HCT116 (cell line): ENCODE measurements around the gene ARHGAP9. TPM values are rescaled to one million over a fixed set of nuclear protein-coding genes. Genes with fewer than 3 reads are reported as not detected.

Experiments
- ATAC-seq: fragments of 200-7000 bp; cut with Tn5 transposase; 2 replicates; pipeline ENCODE4 v1.9.1; 2020; ENCODE audit warnings: mild to moderate bottlenecking, moderate library complexity
- BruUV-seq: library from RNA; stranded (reverse); fragments of 400-500 nt; replicated peaks from 2 replicates; lab custom pipeline; 2021; lab: Mats Ljungman, UMichigan
- CTCF ChIA-PET: fragments of 300-600 bp; sonication (Branson Sonifier 250); formaldehyde crosslinking; loops from one replicate; lab custom pipeline; 2021; ENCODE audit warnings: antibody characterized with exemption; lab: Charles Lee
- POLR2A ChIA-PET: fragments of 300-600, 350-600 bp; sonication (Branson Sonifier 250); formaldehyde crosslinking; loops from one replicate; lab custom pipeline; 2021; ENCODE audit warnings: antibody characterized with exemption; lab: Charles Lee
- RAD21 ChIA-PET, 2 experiments: fragments of 300-600 bp; sonication (Branson Sonifier 250); formaldehyde crosslinking; loops; one replicate each; lab custom pipeline; 2023; ENCODE audit warnings: low total read pairs in 2 of 2; ENCODE audit not compliant: uncharacterized antibody in 2 of 2, unreplicated experiment in 2 of 2, low non-redundant PET in 1 of 2; lab: Charles Lee
- DNase-seq: peaks from one replicate; pipeline ENCODE4 v3.0.0-alpha.2; 2010; ENCODE audit warnings: low read depth, low spot score
- H2AFZ ChIP-seq: fragments of 200-600 bp; shearing (Covaris generic), sonication (generic); 2 replicates; pipeline ENCODE4 v1.6.1; 2017; ENCODE audit warnings: low read depth, mixed run types, mixed read lengths, antibody characterized with exemption, low read length; ENCODE audit not compliant: poor library complexity, severe bottlenecking
- H3K27ac ChIP-seq: 2 replicates; pipeline ENCODE4 v1.5.1; 2012; ENCODE audit warnings: low read depth, low read length
- H3K27me3 ChIP-seq: fragments of 200-600 bp; sonication (generic); 2 replicates; pipeline ENCODE4 v1.6.1; 2016; ENCODE audit warnings: mixed run types, low read length, mixed read lengths; ENCODE audit not compliant: insufficient read depth
- H3K36me3 ChIP-seq, 2 experiments: fragments of 200-500 bp in 1 of 2; fragments of 200-600 bp in 1 of 2; sonication (Bioruptor generic) in 1 of 2; sonication (generic) in 1 of 2; 2 replicates each; pipeline versions ENCODE4 v1.5.1 to v1.6.1; 2014 to 2016; ENCODE audit warnings: low read length in 2 of 2, inconsistent platforms in 1 of 2, mixed read lengths in 1 of 2, mixed run types in 1 of 2; ENCODE audit not compliant: insufficient read depth in 2 of 2, control insufficient read depth in 1 of 2
- H3K4me1 ChIP-seq, 2 experiments: fragments of 200-600 bp in 1 of 2; sonication (generic) in 1 of 2; 2 replicates each; pipeline versions ENCODE4 v1.5.1 to v1.6.1; 2012 to 2017; ENCODE audit warnings: low read length in 2 of 2, inconsistent platforms in 1 of 2, mild to moderate bottlenecking in 1 of 2, mixed read lengths in 1 of 2, mixed run types in 1 of 2, moderate library complexity in 1 of 2; ENCODE audit not compliant: insufficient read depth in 2 of 2, control insufficient read depth in 1 of 2
- H3K4me2 ChIP-seq: fragments of 200-600 bp; sonication (generic); 2 replicates; pipeline ENCODE4 v1.6.1; 2017; ENCODE audit warnings: mixed run types, low read length, mixed read lengths
- H3K4me3 ChIP-seq, 2 experiments: fragments of 200-600 bp in 1 of 2; sonication (generic) in 1 of 2; replicated peaks in 1 of 2; 2 replicates each; pipeline ENCODE4 v1.5.1; 2011 to 2016; ENCODE audit warnings: low read length in 2 of 2, control low read depth in 1 of 2, low read depth in 1 of 2, mild to moderate bottlenecking in 1 of 2, mixed read lengths in 1 of 2, mixed run types in 1 of 2
- H3K79me2 ChIP-seq: fragments of 200-600 bp; sonication (generic); 2 replicates; pipeline ENCODE4 v1.6.1; 2017; ENCODE audit warnings: mild to moderate bottlenecking, mixed run types, low read length, moderate library complexity, mixed read lengths; ENCODE audit not compliant: insufficient read depth
- H3K9ac ChIP-seq: fragments of 200-600 bp; sonication (generic); 2 replicates; pipeline ENCODE4 v1.6.1; 2016; ENCODE audit warnings: low read length, mixed read lengths
- H3K9me2 ChIP-seq: fragments of 200-600 bp; sonication (generic), shearing (Covaris generic); 2 replicates; pipeline ENCODE4 v1.6.1; 2017; ENCODE audit warnings: mixed run types, mild to moderate bottlenecking, moderate library complexity; ENCODE audit not compliant: insufficient read depth
- H3K9me3 ChIP-seq, 2 experiments: fragments of 200-500 bp in 1 of 2; fragments of 200-600 bp in 1 of 2; sonication (Bioruptor generic) in 1 of 2; sonication (generic) in 1 of 2; 2 replicates each; pipeline ENCODE4 v1.6.1; 2014 to 2017; ENCODE audit warnings: low read length in 2 of 2, mixed read lengths in 2 of 2, inconsistent platforms in 1 of 2, low read depth in 1 of 2, mild to moderate bottlenecking in 1 of 2, mixed run types in 1 of 2, moderate library complexity in 1 of 2; ENCODE audit not compliant: control insufficient read depth in 1 of 2, insufficient read depth in 1 of 2
- H4K20me1 ChIP-seq: fragments of 200-600 bp; sonication (generic), shearing (Covaris generic); 2 replicates; pipeline ENCODE4 v1.6.1; 2017; ENCODE audit warnings: mixed run types, mild to moderate bottlenecking, moderate library complexity; ENCODE audit not compliant: insufficient read depth
- CBX3 ChIP-seq: IDR thresholded peaks from 2 replicates; pipeline ENCODE4 v1.6.1; 2012; ENCODE audit warnings: low read depth
- CEBPB ChIP-seq: IDR thresholded peaks from 2 replicates; pipeline ENCODE4 v1.6.1; 2012; ENCODE audit warnings: low read depth
- CTCF ChIP-seq, 3 experiments: fragments of 200-600 bp in 1 of 3; sonication (generic) in 1 of 3; IDR thresholded peaks in 2 of 3; conservative IDR thresholded peaks in 1 of 3; 2 replicates each; pipeline ENCODE4 v1.5.1; 2012 to 2017; ENCODE audit warnings: low read depth in 2 of 3, low read length in 2 of 3, antibody characterized with exemption in 1 of 3, borderline replicate concordance in 1 of 3, control low read depth in 1 of 3, mild to moderate bottlenecking in 1 of 3, mixed read lengths in 1 of 3, mixed run types in 1 of 3, moderate library complexity in 1 of 3; ENCODE audit not compliant: insufficient read depth in 1 of 3
- ELF1 ChIP-seq: IDR thresholded peaks from 2 replicates; pipeline ENCODE4 v1.6.1; 2012; ENCODE audit warnings: low read depth, borderline replicate concordance
- EZH2phosphoT487 ChIP-seq: fragments of 200-600 bp; IDR thresholded peaks from 2 replicates; pipeline ENCODE4 v1.6.1; 2018; ENCODE audit warnings: antibody characterized with exemption, borderline replicate concordance
- POLR2AphosphoS5 ChIP-seq: IDR thresholded peaks from 2 replicates; pipeline ENCODE4 v1.6.1; 2011; ENCODE audit warnings: mild to moderate bottlenecking, low read depth, low read length, moderate library complexity
- RAD21 ChIP-seq: IDR thresholded peaks from 2 replicates; pipeline ENCODE4 v1.6.1; 2012; ENCODE audit warnings: low read depth, mild to moderate bottlenecking
- SIN3A ChIP-seq: IDR thresholded peaks from 2 replicates; pipeline ENCODE4 v1.6.1; 2012; ENCODE audit warnings: low read depth
- SP1 ChIP-seq: IDR thresholded peaks from 2 replicates; pipeline ENCODE4 v1.6.1; 2012; ENCODE audit warnings: low read depth
- TCF7L2 ChIP-seq: IDR thresholded peaks from 2 replicates; pipeline ENCODE4 v1.7.0; 2011; ENCODE audit warnings: borderline replicate concordance, inconsistent platforms; ENCODE audit not compliant: insufficient read depth, insufficient read length; ENCODE audit errors: extremely low read depth
- ZFX ChIP-seq: fragments of 450-650 bp; IDR thresholded peaks from 2 replicates; pipeline ENCODE4 v1.6.1; 2017
- intact Hi-C: fragments of 100-400 bp; cut with micrococcal nuclease; formaldehyde crosslinking; loops from 2 replicates; pipeline ENCODE4 v1.10.0; 2022
- total RNA-seq: library from RNA; stranded (reverse); gene quantifications from one replicate; pipeline ENCODE4 v1.2.1, GENCODE V29; 2021; ENCODE audit not compliant: unreplicated experiment
- TF ChIP-seq, protein P1 (sequence below): IDR thresholded peaks from 2 replicates; pipeline ENCODE4 v1.6.1; 2011; ENCODE audit warnings: mild to moderate bottlenecking, low read length, moderate library complexity; ENCODE audit not compliant: insufficient replicate concordance; ENCODE audit errors: extremely low read depth

The ARHGAP9 gene
- total RNA-seq, 1 experiment from 2014 or later = 0.84 TPM

- H3K27ac ChIP-seq = no peak overlapping the region
- ChIA-PET POLR2A (no interaction called here), RAD21 (interaction anchor here in 1 of 2 experiments (0.7 kb wide), 1 partner anchor 17 kb away, joined by 3 read pairs; no protein-coding TSS in a partner anchor), CTCF (no interaction called here)
- no peak for DNase-seq
- TF ChIP-seq EZH2phosphoT487 = no peak
- no peak for TF ChIP-seq CEBPB
- no peak for TF ChIP-seq ZFX
- intact Hi-C loops = no loop called here
- no peak overlapping the region for H3K4me3 ChIP-seq
- ATAC-seq = no peak
- no peak overlapping the region for H2AFZ ChIP-seq
- no peaks in the 10 kb centered on the region for H3K36me3 ChIP-seq
- no peaks in the 10 kb centered on the region for H4K20me1 ChIP-seq
- H3K4me1 ChIP-seq = peaks cover 0 to 16% of the 10 kb centered on the region in 2 experiments; a peak in 2 of 4 replicates
- no peak overlapping the region for H3K4me2 ChIP-seq
- BruUV-seq = no TSS peak
- H3K9me3 ChIP-seq = no peaks in the 10 kb centered on the region
- no peak overlapping the region for H3K9ac ChIP-seq
- H3K27me3 ChIP-seq = peaks cover 19% of the 10 kb centered on the region; the same call in 1 of the 2 replicates
- no peaks in the 10 kb centered on the region for H3K79me2 ChIP-seq
- H3K9me2 ChIP-seq = no peaks in the 10 kb centered on the region
Observed at GRCh38 chr12:57475271-57476161, 4.2 kb downstream of the ARHGAP9 start.

GRCh38 chr12:57474862-57475261 lies 4.8 kb downstream of the ARHGAP9 start:
- H3K4me1 ChIP-seq = peaks cover 0 to 16% of the 10 kb centered on the region in 2 experiments; a peak in 2 of 4 replicates
- no peaks in the 10 kb centered on the region for H3K9me2 ChIP-seq
- ChIA-PET RAD21 (interaction anchor here in 1 of 2 experiments (0.7 kb wide), 1 partner anchor 16 kb away, joined by 3 read pairs; no protein-coding TSS in a partner anchor), CTCF (no interaction called here), POLR2A (interaction anchor here (0.6 kb wide), 1 partner anchor 29 kb away, joined by 4 read pairs; no protein-coding TSS in a partner anchor)
- BruUV-seq = no TSS peak
- no peaks in the 10 kb centered on the region for H3K79me2 ChIP-seq
- H3K27me3 ChIP-seq = peaks cover 21% of the 10 kb centered on the region; the same call in 1 of the 2 replicates
- no peak overlapping the region for H2AFZ ChIP-seq
- H3K4me3 ChIP-seq = no peak overlapping the region
- no peak overlapping the region for H3K4me2 ChIP-seq
- intact Hi-C loops = no loop called here
- DNase-seq = no peak
- no peak overlapping the region for H3K27ac ChIP-seq
- TF ChIP-seq POLR2AphosphoS5 (no peak), RAD21 (no peak), SIN3A (no peak), ZFX (no peak), TCF7L2 (no peak), CBX3 (no peak), CTCF (IDR thresholded peaks at IDR 0.05 in 2 of 3, conservative IDR thresholded peaks at IDR 0.05 in 1 of 3; ENCODE audit: borderline replicate concordance in 1 of 3, insufficient read depth in 1 of 3, low read depth in 2 of 3, low read length in 2 of 3) (no peak), SP1 (no peak), ELF1 (no peak), EZH2phosphoT487 (no peak)
- TF ChIP-seq, protein P1, sequence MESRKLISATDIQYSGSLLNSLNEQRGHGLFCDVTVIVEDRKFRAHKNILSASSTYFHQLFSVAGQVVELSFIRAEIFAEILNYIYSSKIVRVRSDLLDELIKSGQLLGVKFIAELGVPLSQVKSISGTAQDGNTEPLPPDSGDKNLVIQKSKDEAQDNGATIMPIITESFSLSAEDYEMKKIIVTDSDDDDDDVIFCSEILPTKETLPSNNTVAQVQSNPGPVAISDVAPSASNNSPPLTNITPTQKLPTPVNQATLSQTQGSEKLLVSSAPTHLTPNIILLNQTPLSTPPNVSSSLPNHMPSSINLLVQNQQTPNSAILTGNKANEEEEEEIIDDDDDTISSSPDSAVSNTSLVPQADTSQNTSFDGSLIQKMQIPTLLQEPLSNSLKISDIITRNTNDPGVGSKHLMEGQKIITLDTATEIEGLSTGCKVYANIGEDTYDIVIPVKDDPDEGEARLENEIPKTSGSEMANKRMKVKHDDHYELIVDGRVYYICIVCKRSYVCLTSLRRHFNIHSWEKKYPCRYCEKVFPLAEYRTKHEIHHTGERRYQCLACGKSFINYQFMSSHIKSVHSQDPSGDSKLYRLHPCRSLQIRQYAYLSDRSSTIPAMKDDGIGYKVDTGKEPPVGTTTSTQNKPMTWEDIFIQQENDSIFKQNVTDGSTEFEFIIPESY = no peak
- no peak overlapping the region for H3K9ac ChIP-seq
- no peak for ATAC-seq
- H3K9me3 ChIP-seq = no peaks in the 10 kb centered on the region
- no peaks in the 10 kb centered on the region for H4K20me1 ChIP-seq
- H3K36me3 ChIP-seq = no peaks in the 10 kb centered on the region
